PC-9 (cell line): ENCODE data around the gene MGAT3. TPM values are rescaled to one million over a fixed set of nuclear protein-coding genes. Genes with fewer than 3 reads are reported as not detected.

Experiments
- BruUV-seq: library from RNA; stranded (reverse); fragments of 400-500 nt; replicated peaks from 2 replicates; lab custom pipeline; 2021; lab: Mats Ljungman, UMichigan
- CTCF ChIA-PET: fragments of 300-600 bp; sonication (Branson Sonifier 250); formaldehyde crosslinking; loops from one replicate; lab custom pipeline; 2022; ENCODE audit warnings: antibody characterized with exemption; lab: Charles Lee
- POLR2A ChIA-PET: fragments of 300-600 bp; sonication (Branson Sonifier 250); formaldehyde crosslinking; loops from one replicate; lab custom pipeline; 2022; ENCODE audit warnings: antibody characterized with exemption; ENCODE audit not compliant: unreplicated experiment; lab: Charles Lee
- DNase-seq, 2 experiments: peaks; one replicate each; pipeline versions ENCODE4 v3.0.0 to v3.0.0-alpha.2; 2015 to 2022; ENCODE audit warnings: mixed read lengths in 1 of 2
- H2AFZ ChIP-seq: fragments of 200-600 bp; sonication (generic); 2 replicates; pipeline ENCODE4 v1.8.1; 2017; ENCODE audit warnings: antibody characterized with exemption
- H3F3A ChIP-seq: fragments of 200-600 bp; sonication (generic); 2 replicates; pipeline ENCODE4 v1.8.1; 2017; ENCODE audit warnings: antibody characterized with exemption, mild to moderate bottlenecking, low read depth; ENCODE audit not compliant: insufficient read depth
- H3K27ac ChIP-seq: fragments of 200-600 bp; sonication (generic); 2 replicates; pipeline ENCODE4 v1.6.1; 2016; ENCODE audit warnings: mixed run types
- H3K27me3 ChIP-seq: fragments of 200-600 bp; sonication (generic); 2 replicates; pipeline ENCODE4 v1.6.1; 2016; ENCODE audit warnings: low read depth, mixed run types; ENCODE audit not compliant: insufficient read depth
- H3K36me3 ChIP-seq: fragments of 200-600 bp; sonication (generic); 2 replicates; pipeline ENCODE4 v1.6.1; 2016; ENCODE audit warnings: low read depth, mixed run types
- H3K4me1 ChIP-seq: fragments of 200-600 bp; sonication (generic); replicated peaks from 2 replicates; pipeline ENCODE4 v1.6.1; 2016; ENCODE audit warnings: mixed run types; ENCODE audit not compliant: insufficient read depth
- H3K4me2 ChIP-seq: fragments of 200-600 bp; sonication (generic); 2 replicates; pipeline ENCODE4 v1.6.1; 2017; ENCODE audit warnings: mixed run types
- H3K4me3 ChIP-seq: fragments of 200-600 bp; sonication (generic); 2 replicates; pipeline ENCODE4 v1.6.1; 2016; ENCODE audit warnings: mixed run types
- H3K79me2 ChIP-seq: fragments of 200-600 bp; sonication (generic); 2 replicates; pipeline ENCODE4 v1.6.1; 2017; ENCODE audit warnings: low read depth, mixed run types
- H3K9me2 ChIP-seq: fragments of 200-600 bp; sonication (generic); 2 replicates; pipeline ENCODE4 v1.8.1; 2017; ENCODE audit warnings: mild to moderate bottlenecking; ENCODE audit not compliant: insufficient read depth
- H3K9me3 ChIP-seq: fragments of 200-600 bp; sonication (generic); 2 replicates; pipeline ENCODE4 v1.8.1; 2016; ENCODE audit warnings: low read depth; ENCODE audit not compliant: insufficient read depth
- H4K20me1 ChIP-seq: fragments of 200-600 bp; sonication (generic); 2 replicates; pipeline ENCODE4 v1.8.1; 2017; ENCODE audit not compliant: insufficient read depth
- EZH2 ChIP-seq: fragments of 200-600 bp; sonication (generic); IDR thresholded peaks from 2 replicates; pipeline ENCODE4 v1.8.0; 2017; ENCODE audit warnings: antibody characterized with exemption, low read depth
- intact Hi-C: fragments of 100-400 bp; cut with micrococcal nuclease; formaldehyde crosslinking; loops from one replicate; pipeline ENCODE4 v1.10.0; 2022; ENCODE audit not compliant: unreplicated experiment
- total RNA-seq: library from RNA; stranded (reverse); gene quantifications from 2 replicates; pipeline ENCODE4 v1.2.3, GENCODE V29; 2021
- TF ChIP-seq, protein P1 (sequence below): fragments of 200-600 bp; sonication (generic); conservative IDR thresholded peaks from 2 replicates; pipeline ENCODE4 v1.6.1; 2017; ENCODE audit warnings: mixed run types, antibody characterized with exemption, mild to moderate bottlenecking, moderate library complexity

MGAT3 gene
- total RNA-seq, 1 experiment from 2014 or later = not detected

DNA sequence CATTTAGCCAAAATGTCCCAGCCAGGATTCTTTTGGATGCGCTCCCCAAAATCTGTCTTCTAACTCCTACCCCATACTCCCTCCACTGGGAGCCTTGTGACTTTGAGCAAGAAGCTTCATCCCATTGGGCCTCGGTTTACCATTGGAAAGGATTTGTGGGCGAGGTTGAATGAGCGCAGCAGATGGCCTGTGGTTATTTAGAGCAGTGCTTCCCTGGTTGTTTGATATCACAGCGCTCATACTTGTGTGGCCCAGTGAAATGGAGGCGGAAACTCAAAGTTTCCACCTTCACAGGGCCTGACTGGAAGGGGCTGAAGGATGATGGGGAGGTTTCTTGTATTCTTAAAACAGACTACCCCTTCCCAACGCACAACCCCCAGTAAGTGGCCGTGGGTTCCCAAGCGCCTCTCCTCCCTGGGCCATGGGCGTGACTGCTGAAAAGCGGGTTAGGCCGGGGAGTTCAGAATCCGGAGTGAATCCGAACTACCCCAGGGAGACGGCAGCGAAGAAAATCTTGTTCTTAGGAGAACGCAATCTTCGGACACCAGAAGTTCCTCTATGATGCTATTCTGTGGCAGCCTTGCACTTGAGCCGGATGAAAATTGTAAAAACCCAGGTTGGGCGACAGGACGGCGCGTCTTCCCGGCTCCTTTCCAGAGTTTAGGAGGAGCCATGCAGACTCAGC is 62.3 kb downstream of the MGAT3 start:
- H3K27ac ChIP-seq = peak overlapping the region; percentile 93
- H3K4me3 ChIP-seq = peak overlapping the region; percentile 97
- peaks cover 46% of the 10 kb centered on the region for H4K20me1 ChIP-seq
- H3K27me3 ChIP-seq = no peaks in the 10 kb centered on the region
- intact Hi-C loops = no loop called here
- BruUV-seq = no TSS peak
- H3K9me3 ChIP-seq = no peaks in the 10 kb centered on the region
- ChIA-PET CTCF (interaction anchor here (0.7 to 1.0 kb wide), 3 partner anchors 10 to 28 kb away, joined by 4 to 8 read pairs (median 5); no protein-coding TSS in a partner anchor), POLR2A (interaction anchor here (0.5 to 1.0 kb wide), 10 partner anchors 12 to 1621 kb away, joined by 3 to 8 read pairs (median 4); partner anchors contain the start of genes MIEF1 and RPL3)
- H3K4me1 ChIP-seq = peaks cover 31% of the 10 kb centered on the region
- peak in 1 of 2 experiments; percentile 12 for DNase-seq
- no peaks in the 10 kb centered on the region for H3K9me2 ChIP-seq
- peaks cover 49% of the 10 kb centered on the region for H3K36me3 ChIP-seq
- peaks cover 79% of the 10 kb centered on the region for H3F3A ChIP-seq
- TF ChIP-seq, protein P1, sequence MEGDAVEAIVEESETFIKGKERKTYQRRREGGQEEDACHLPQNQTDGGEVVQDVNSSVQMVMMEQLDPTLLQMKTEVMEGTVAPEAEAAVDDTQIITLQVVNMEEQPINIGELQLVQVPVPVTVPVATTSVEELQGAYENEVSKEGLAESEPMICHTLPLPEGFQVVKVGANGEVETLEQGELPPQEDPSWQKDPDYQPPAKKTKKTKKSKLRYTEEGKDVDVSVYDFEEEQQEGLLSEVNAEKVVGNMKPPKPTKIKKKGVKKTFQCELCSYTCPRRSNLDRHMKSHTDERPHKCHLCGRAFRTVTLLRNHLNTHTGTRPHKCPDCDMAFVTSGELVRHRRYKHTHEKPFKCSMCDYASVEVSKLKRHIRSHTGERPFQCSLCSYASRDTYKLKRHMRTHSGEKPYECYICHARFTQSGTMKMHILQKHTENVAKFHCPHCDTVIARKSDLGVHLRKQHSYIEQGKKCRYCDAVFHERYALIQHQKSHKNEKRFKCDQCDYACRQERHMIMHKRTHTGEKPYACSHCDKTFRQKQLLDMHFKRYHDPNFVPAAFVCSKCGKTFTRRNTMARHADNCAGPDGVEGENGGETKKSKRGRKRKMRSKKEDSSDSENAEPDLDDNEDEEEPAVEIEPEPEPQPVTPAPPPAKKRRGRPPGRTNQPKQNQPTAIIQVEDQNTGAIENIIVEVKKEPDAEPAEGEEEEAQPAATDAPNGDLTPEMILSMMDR = no peak
- TF ChIP-seq EZH2 = no peak
- peak overlapping the region; percentile 85 for H2AFZ ChIP-seq
- peaks cover 59% of the 10 kb centered on the region for H3K79me2 ChIP-seq
- peak overlapping the region; percentile 88 for H3K4me2 ChIP-seq

DNA sequence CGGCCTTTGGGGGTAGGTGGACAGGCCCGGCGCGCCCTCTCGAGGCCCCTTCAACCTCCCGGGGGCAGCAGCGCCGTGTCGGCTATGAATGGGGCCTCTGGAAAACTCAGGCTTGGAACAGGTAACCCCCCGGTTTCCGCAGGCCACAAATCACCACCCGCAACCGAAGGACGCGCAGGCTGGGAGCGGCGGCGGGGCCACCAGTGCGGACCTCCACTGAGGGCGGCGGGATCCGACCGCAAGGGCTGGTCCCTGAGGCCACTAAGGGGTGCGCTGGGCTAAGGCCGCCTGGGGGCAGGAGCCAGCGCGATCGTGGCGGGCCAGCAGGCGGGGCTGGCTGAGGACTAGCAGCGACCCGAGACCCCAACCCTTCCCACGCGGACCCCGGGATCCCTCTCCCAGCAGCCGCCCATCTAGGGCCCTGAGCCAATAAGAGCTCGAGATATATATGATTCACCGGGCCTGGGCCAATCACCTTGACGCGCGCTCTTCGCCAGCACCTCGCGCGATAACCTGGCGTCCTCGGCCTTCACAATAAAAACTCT is 62.9 kb downstream of the MGAT3 start:
- Histone ChIP-seq H4K20me1 (peaks cover 46% of the 10 kb centered on the region), H3K27me3 (no peaks in the 10 kb centered on the region), H3K4me3 (peak overlapping the region; percentile 97), H3K4me2 (peak overlapping the region; percentile 88), H3K27ac (peak overlapping the region; percentile 93), H3K4me1 (peaks cover 31% of the 10 kb centered on the region), H3K79me2 (peaks cover 57% of the 10 kb centered on the region), H3K9me3 (no peaks in the 10 kb centered on the region), H2AFZ (peak overlapping the region; percentile 94), H3K36me3 (peaks cover 50% of the 10 kb centered on the region), H3F3A (peaks cover 79% of the 10 kb centered on the region), H3K9me2 (no peaks in the 10 kb centered on the region)
- DNase-seq = peak; percentile 98
- BruUV-seq = TSS peak; percentile 83
- TF ChIP-seq, protein P1 = peak; percentile 59; the same call in 1 of the 2 replicates
- TF ChIP-seq EZH2 = no peak
- intact Hi-C loops = loop anchor here (1.0 to 10.0 kb wide), 6 partner anchors 17 to 767 kb away; partner anchors contain the start of genes CBX7, MIEF1, PDGFB and TAB1
- ChIA-PET POLR2A (interaction anchor here (0.5 to 1.0 kb wide), 18 partner anchors 12 to 1622 kb away, joined by 3 to 13 read pairs (median 4); partner anchors contain the start of genes MIEF1 and RPL3), CTCF (interaction anchor here (0.5 to 1.0 kb wide), 6 partner anchors 9 to 716 kb away, joined by 3 to 8 read pairs (median 6); no protein-coding TSS in a partner anchor)
